Measurements from ENCODE around the gene NCOR1. TPM values are rescaled to one million over a fixed set of nuclear protein-coding genes. Genes with fewer than 3 reads are reported as not detected.

The NCOR1 gene
- total and polyA plus RNA-seq, 10 of the 15 experiments (the other 5 are each of a cell fraction or from before 2014, with no cell fraction given) = 34.5 to 135 (median 82.9) TPM

- no peak for TF ChIP-seq E2F8 (IDR thresholded peaks at IDR 0.05; ENCODE audit: low read depth, partially characterized antibody)
- TF ChIP-seq DPF2 (IDR thresholded peaks at IDR 0.05) = no peak
- TF ChIP-seq CUX1 (IDR thresholded peaks at IDR 0.05; ENCODE audit: insufficient replicate concordance, low read depth, low read length) = no peak
- TF ChIP-seq SUPT20H (IDR thresholded peaks at IDR 0.05; ENCODE audit: borderline replicate concordance, control insufficient read depth, low read depth, low read length) = no peak
- TF ChIP-seq CHD2 (IDR thresholded peaks at IDR 0.05; ENCODE audit: borderline replicate concordance, low read depth, low read length) = no peak
Observed at GRCh38 chr17:16068323-16068722, 147.0 kb downstream of the NCOR1 start (continued).

Measured in GM12878 (cell line).